NCI-H2196 (cell line): ENCODE data around the gene CD36.

Experiments used
- DNase-seq: peaks from one replicate; lab custom pipeline; 2025; ENCODE audit not compliant: unreplicated experiment; lab: John Stamatoyannopoulos, UW

Gene CD36

DNA sequence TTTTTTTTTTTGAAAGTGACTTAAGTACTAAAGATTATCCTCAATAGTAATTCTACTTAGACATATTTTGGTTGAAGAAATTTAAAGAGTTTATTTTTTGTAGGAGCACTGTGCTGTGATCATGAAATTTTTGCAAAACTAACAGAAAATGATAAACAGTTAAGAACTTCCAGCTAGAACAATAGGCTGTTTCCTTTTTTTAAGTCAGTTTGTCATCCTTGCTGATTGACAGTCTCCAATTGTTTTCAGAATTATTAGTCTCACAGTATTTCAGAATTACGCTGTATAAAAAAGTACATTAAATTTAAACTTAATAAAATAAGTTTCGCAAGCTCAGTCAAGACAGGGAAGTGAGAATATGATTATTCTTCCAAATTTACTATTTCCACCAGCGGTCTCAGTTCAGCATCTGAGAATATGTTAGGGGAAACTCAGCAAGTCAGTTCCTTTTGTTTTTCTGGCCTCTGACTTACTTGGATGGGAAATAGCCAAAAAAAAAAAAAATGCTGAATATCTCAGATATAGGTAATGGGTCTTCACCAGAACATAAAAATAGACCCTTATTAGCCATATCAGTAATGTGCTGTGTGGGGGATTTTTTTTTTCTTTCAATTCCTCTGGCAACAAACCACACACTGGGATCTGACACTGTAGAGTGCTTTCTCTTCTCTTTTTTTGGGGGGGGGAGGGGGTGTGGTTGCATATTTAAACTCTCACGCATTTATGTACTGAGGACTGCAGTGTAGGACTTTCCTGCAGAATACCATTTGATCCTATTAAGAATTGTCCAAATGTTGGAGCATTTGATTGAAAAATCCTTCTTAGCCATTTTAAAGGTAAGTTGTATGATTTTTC, at the start of gene CD36:
Gene CD36, plus strand, starts transcription at position 732 of the 855 bp plus-strand sequence. CDS start 8,099 bp downstream, outside the sequence.
- no peak for DNase-seq

DNA sequence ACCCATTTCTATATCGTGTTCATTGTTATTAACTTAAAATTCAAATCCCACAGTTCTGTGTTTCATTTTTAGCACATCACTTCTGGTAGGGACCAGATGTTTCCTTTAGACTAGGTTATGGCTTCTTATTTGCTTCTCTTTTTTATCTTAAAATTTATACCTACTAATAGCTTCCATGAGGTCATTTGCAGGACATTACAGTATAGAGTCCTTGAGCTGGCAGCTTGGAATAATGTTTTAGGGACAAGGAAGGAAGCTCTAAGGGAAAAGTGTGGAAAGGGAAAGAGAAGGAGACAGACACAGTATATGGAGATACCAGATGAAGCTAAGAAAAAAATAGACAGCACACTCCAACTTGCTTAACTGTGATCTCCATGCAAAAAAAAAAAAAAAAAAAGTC, 48.8 kb upstream of the CD36 start:
- no peak for DNase-seq

DNA sequence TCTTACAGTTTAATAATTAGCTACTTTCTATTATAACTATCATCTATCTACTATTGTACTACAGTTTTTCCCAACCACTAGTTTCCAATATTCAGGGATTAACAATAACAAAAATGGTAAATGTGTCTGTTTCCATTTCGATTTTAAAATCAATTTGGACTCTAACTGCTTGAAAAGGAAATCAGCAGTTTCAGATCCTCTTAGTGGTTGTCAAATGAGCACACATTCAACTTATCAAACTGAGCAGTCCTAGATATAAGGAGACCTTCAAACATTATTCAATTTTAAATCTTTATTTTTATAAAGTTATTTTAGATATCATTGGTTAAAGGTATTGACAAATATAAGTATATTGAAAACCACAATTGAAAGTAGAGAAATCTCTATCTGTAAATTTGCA, 46.8 kb upstream of the CD36 start:
- no peak for DNase-seq

DNA sequence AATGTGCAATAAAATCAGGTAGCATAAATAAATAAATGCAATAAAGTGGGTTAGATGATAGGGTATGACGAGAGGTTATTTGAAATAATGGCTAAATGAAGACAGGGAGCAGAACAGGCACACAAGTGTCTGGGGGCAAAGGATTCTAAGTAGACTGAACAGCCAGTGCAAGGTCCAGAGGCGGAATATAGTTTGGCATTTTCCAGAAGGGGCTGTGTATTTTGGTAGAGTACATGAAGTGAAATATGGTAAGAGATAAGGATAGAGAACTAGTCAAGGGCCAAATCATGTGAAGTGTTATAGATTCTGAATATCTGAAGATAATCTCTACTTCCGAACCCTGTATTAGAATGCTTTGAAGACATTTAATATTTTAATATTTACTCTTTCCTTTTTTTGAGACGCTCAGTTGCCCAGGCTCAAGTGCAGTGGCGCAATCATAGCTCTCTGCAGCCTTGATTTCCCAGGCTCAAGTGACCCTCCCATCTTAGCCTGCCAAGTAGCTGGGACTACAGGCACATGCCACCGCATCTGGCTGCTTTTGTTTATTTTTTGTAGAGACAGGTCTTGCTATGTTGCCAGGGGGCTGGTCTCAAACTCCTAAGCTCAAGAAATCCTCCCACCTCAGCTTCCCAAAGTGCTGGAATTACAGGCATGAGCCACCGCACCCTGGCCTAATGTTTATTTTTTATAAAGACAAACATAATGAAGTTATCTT, 44.4 kb upstream of the CD36 start:
- DNase-seq = no peak

DNA sequence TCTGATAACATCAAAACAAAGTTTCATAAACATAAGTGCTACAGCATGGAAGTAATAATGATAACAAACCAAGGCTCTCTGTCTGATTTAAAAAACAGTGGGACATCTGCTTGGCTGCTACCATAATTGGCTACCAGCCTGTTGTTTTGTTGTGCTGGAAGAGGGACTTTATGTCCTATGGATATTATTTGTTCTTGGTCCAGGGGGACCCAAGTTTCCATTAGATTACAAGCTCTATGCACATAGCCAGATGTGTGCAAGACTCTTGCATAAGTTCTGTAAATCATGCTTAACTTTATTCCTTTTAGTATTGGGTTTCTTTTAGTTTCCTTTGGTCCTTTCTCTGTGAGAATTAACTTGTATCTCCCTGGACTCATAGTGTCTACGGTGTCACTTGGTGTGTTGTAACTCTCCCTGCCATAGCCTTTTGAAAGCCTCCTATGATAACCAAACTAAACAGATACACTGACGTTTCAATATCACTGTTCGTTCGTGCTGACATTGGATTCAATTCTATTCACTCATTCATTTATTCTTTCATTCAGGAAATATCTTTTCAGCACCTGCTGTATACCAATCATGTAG, 41.4 kb upstream of the CD36 start:
- no peak for DNase-seq

DNA sequence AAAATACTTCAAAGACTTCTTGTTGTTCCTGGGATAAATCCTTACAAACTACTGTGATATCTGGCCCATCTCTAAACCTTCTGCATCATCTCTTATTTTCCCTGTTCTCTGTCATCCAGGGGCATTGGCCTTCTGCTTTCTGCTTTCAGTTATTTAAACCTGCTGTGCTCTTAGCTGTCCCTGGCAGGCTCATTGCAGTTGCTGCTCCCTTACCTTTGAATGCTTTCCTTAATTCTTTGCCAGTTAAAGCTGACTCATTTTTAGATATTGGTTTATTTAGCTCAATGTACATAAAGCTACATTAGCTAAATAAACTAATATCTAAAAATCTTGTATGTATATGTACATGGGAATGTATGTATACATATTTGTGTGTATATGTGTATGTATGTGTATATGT, 40.6 kb upstream of the CD36 start:
- DNase-seq = no peak

DNA sequence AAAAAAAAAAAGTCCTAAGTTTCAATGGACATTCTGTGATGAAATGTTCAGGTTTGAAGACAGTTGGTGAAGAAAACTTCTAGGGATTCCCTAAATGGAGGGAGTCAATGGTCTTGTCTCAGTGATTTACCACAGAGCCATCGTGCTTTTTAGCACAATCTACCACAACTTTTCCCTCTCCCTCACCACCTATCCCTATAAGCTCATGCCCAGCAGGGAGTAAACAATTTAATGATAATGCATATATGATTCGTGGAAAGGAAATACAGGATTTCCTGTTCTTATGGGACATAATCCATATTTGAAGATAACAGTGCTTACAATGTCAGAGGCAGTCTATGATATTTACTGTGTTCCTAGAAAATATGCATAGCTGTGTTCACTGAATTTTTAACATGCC, 38.4 kb upstream of the CD36 start:
- no peak for DNase-seq

DNA sequence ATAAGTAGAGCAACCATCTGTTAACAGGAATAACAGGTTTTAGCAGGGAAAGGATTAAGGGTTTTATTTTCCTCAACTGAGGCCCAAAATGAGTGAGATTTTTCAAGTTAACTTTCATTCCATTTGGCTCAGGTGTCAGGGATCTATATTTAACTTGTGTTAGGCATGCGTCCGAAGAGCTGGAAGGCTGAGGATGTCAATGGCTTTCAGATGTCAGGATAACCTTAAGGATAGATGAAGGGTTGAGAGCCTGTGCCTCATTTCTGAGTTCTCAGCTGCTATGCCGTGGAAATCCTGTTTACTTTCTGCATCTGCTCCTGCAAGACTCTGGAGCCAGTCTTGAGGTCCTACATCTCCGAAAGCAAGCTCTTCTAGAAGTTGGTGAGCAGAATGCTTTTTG, 36.4 kb upstream of the CD36 start:
- no peak for DNase-seq

DNA sequence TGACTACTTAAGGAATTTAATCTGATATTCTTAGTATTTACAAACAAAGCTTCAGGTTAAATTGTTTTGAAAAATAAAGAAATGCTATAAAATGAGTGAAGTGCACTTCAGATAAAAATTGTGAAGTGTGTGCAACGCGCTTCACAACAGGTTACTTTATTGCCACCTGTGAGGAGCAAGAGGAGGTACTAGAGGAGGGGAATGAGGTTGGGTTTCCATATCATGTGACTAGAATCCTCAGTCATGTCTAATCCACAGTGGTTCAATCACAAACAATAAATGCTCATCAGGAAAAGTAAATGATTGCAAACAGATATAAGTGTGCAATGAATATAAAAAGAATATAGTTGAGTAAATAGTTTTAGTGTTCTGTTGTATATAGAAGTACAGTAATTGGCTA, 34.5 kb upstream of the CD36 start:
- DNase-seq = no peak

DNA sequence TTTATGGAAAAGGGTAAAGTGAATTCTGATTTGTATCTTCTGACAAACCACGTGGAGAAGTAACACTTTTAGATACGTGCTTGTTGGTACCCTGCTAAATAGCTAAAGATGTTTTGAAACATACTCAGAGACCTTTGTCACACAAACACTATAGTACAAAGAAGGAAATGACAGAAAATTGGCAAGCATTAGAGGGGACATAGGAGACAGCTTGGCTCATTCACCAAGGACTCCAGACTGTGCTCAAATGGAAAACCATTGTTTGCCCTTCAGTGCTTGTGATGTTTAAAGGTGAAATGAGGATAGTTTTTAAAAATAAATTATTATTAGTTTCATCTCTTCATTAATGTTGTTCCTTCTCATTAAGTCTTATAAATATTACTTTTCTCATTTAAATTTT, 34.0 kb upstream of the CD36 start:
- no peak for DNase-seq

DNA sequence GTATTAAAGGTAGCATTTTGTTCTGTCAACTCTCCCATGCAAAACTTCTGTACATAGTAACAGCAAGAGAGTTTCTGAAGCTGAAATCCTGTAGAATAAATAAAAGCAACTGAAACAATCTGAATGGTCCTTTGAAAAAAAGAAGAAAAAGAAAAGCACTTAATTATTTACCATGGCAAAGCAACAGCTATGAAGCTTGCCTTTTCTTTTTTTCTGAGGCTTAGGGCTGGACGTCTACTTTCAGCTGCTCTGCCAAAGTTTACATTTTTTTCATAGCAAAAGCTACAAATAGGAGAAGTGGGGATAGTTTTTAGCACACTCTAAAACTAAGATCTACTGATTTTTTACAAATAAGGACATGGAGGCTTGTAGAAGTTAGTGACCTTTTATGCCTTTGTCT, 31.3 kb upstream of the CD36 start:
- no peak for DNase-seq

DNA sequence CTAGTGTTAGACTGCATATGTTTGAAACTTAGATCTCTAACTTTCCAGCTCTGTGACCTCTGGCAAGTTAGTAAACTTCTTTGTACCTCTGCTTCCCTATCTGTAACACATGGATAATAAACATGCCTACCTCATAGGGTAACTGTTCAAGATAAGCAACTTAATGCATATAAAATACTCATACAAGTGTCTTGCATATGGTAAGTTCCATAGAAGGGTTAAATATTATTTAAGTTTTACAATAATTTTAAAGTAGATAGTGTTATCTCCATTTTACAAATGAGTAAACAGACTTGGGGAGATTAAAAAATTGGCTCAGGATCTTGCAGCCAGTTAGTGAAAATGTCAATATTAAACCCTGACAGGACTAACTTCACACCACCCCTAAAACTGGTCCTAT, 30.1 kb upstream of the CD36 start:
- DNase-seq = no peak

DNA sequence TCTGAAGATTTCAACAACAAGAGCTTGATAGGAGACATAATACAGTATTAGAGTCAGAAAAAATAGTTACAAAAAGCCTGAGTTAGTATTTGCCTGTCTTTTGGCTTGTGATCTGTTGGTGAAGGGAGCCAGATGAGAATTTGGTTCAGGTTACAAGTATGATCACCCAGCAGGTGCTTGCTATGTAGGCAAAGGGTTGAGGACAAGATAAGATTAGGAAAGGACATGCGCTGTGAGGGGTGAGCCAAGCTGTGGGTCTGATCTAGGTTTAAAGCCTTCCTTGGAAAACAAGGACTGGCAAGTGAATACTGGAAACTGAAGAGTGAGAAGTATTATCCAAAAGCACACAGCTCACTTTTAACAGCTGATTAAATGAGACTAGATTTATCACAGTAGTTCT, 28.7 kb upstream of the CD36 start:
- DNase-seq = no peak

DNA sequence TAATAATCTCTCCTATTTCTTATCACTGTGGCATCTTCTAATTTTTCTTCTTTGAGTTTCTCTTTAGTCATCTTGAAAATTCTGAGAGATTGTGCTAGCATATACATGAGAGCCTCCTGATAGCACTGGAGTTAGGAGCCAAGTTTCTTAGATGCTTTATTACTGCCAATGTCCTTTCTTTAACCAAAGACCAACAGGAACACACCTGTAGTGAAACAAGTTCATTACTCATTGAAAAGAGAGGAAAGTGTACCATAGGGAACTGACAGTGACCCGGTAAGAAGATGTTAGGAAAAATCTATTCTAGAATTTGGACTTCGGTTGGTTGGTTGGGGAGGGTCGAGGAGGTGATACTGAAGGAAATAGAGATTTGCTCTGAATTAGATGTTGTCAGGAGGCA, 27.1 kb upstream of the CD36 start:
- no peak for DNase-seq

DNA sequence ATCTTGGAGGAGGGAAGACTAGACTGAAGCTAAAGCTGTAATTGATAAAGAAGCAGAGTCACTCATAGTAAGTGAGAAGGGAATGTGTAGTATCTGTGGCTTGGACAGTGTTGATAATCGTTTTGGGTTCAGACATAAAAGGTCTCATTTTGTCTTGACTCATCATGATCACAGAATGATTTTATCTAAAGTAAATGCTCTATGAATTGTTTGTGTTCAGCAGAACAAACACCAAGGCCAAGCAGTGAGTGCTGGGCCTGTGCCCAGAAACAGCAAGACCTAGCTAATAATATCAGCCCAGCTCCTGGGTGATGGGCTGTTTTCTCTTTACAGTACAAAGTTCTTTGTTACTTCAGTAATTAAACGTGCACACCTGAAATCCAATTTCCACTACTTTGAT, 26.7 kb upstream of the CD36 start:
- no peak for DNase-seq

DNA sequence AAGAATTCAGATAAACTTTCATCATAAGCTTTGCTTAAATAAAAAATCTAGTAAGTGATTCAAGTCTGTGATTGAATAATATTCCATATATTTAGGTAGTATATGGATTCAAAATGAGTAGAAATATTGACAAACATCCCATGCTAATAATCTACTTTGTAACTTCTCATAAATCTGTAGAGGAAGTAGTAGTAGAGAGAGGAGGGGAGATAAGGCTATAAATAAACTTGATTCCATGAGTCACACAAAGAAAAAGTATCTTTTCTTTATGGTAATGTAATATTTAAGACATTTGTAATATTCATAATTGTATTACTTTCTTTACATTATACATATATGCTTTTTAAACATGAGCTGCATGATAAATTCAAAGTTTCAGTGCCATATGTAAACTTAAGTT, 25.6 kb upstream of the CD36 start:
- DNase-seq = no peak

DNA sequence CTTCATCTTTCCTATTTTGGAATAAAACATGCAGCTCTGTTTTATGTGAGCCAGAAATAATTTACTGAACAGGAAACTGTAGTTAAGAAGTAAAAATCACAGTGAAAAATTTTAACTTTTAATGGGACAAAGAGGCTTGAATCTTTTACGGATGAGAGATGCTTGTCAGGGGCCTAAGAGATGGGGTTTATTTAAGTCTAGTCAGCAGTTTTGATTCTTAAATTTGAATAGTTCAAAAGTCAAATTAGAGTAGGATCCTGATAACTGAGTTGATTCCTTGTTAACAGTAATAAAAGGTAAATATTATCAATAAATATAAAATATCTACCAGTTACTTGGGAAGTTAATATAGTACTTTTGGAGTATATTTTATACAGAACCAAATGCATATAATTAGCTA, 24.9 kb upstream of the CD36 start:
- no peak for DNase-seq

DNA sequence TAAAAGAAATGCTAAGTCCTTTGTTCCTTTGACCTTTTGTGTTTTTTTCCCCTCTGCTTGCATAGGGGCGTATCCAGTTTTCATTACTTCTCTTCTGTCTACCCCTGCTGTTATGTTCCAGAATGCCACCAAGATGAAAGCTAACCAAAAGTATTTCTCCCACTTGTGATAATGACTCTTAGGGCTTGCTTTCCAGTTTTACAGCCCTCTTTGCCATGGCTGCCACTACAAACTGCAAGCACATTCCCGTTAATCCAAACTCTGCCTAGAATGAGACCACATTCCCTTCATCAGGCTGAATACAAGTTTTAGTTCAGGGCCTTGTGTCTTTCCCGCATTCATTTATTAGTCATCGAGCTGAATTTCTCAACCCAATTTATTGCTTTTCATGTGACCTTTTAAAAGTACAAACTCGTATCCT, 23.6 kb upstream of the CD36 start:
- DNase-seq = no peak

DNA sequence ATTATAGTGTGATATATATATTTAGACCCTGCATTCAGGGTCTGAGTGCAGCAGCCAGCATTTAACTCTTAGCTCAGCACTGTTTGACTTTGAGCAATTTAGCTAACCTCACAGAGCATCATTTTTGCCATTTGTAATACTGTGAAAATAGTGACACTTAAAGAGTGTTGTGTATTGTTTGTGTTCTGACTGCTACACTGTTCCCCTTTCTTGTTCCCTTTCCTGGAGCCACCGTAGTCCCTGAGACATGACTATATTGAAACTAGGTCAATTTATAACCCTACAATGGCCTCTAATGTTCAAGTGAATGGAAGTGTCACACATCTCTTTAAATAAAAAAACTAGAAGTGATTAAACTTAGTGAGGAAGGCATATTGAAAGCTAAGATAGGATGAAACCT, 20.3 kb upstream of the CD36 start:
- no peak for DNase-seq

DNA sequence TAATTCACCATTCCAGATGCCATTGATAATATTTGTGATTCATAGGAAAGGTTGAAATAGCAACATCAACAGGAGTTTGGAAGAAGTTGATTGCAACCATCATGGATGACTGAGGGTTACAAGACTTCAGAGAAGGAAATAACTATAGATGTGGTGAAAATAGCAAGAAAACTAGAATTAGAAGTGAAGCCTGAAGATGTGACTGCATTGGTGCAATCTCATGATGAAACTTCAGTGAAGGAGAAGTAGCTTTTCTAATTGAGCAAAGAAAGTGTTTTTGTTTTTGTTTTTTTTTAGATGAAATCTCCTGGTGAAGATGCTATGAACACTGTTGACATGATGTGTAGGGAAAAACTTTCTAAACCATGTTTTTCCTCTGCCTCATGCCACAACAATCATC, 18.7 kb upstream of the CD36 start:
- no peak for DNase-seq

DNA sequence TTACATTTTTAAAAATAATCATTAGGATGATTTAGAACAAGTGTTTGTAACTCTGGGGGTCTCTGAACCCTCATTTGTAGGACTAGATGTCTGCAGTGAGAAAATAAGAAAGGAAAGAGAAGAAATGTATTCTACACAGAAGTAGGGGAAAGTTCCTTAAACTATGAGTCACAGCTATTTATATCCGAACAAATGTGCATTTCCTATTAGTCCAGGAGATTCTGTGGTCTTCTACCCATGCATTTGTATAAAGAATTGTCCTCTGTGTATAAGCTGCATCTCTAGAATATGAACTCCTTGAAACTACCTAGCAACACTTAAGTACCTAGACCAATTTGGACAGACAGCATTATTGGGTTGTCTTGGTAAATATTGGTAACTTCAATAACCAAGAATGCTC, 15.9 kb upstream of the CD36 start:
- no peak for DNase-seq
